Measurements from ENCODE around the gene ADARB2.
"Not testable (repeated sequence)": the region's sequence is repeated elsewhere in the genome, so short reads cannot be mapped to it uniquely, and the experiment has no call there.

Gene ADARB2

GRCh38 chr10:1414893-1415292, 322.4 kb downstream of the ADARB2 start:
- no peak for DNase-seq

- not testable (repeated sequence) for DNase-seq
Observed at GRCh38 chr10:1414346-1414745, 323.0 kb downstream of the ADARB2 start.

GRCh38 chr10:1413823-1414222, 323.5 kb downstream of the ADARB2 start:
- DNase-seq = no peak

- no peak for DNase-seq
Observed at GRCh38 chr10:1413256-1413655, 324.1 kb downstream of the ADARB2 start.

GRCh38 chr10:1412531-1413189, 324.7 kb downstream of the ADARB2 start:
- DNase-seq = peak; percentile 14

GRCh38 chr10:1411956-1412355, 325.4 kb downstream of the ADARB2 start:
- peak; percentile 7 for DNase-seq

GRCh38 chr10:1411451-1411850, 325.9 kb downstream of the ADARB2 start:
- DNase-seq = no peak

- no peak for DNase-seq
Observed at GRCh38 chr10:1410469-1411395, 326.6 kb downstream of the ADARB2 start.

GRCh38 chr10:1410032-1410431, 327.3 kb downstream of the ADARB2 start:
- DNase-seq = no peak

- no peak for DNase-seq
Observed at GRCh38 chr10:1409392-1409791, 327.9 kb downstream of the ADARB2 start.

- DNase-seq = no peak
Observed at GRCh38 chr10:1408651-1409367, 328.5 kb downstream of the ADARB2 start.

GRCh38 chr10:1406967-1407945, 330.1 kb downstream of the ADARB2 start:
- no peak for DNase-seq

GRCh38 chr10:1406132-1406966, 331.0 kb downstream of the ADARB2 start:
- no peak for DNase-seq

- no peak for DNase-seq
Observed at GRCh38 chr10:1404323-1405260, 332.7 kb downstream of the ADARB2 start.

- no peak for DNase-seq
Observed at GRCh38 chr10:1403508-1404322, 333.6 kb downstream of the ADARB2 start.

GRCh38 chr10:1402816-1403507, 334.4 kb downstream of the ADARB2 start:
- no peak for DNase-seq

GRCh38 chr10:1402016-1402770, 335.1 kb downstream of the ADARB2 start:
- DNase-seq = no peak
